ENCODE results near the gene HOXB3. TPM values are rescaled to one million over a fixed set of nuclear protein-coding genes. Genes with fewer than 3 reads are reported as not detected.

Gene HOXB3
- polyA plus RNA-seq, 1 donor from 2014 or later: not detected

DNA sequence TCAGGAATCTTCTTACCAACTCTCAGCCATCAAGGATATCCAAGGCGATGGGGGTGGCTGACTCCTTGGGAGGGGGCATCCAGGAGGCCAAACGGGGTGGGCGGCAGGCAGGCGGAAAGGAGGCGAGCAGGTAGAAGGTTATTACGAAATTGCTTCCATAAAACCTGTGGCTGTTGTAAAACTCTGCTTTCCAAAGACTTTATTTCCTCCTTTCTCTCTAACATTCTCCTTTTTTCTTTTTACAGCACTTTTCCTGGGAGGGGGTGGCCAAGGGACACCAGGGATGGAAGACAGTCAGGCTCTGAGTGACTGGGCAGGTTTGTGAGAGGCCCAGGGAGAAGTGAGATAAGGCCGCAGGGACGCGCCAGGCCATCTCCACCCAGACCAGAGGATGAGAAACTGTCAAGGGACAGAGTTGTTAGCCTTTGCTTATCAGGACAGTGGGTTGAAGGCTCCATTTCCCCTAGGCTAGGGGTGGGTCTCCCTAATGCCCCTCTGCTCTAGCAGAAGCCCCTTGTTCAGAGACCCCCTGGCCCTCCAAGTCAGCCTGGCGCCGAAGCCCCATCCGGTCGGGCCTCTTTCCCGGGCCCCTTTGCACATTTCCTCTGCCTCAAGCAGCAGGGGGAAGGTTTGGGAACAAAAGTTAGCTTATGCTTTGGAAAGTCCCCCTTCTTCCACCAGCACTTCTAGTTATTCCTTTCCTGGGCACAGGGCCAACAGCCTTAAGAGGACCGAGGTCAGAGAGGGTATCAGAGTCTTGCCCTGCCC lies 41.1 kb upstream of the HOXB3 start:
- Histone ChIP-seq H3K9me2 (ENCODE audit: insufficient read depth, low read length) (no peaks in the 10 kb centered on the region), H3K27ac (ENCODE audit: low read length) (no peak overlapping the region), H3K9me3 (ENCODE audit: low read length) (no peaks in the 10 kb centered on the region), H3K36me3 (ENCODE audit: insufficient read depth, low read length) (no peaks in the 10 kb centered on the region), H4K20me1 (ENCODE audit: insufficient read depth) (no peaks in the 10 kb centered on the region), H3K9ac (ENCODE audit: low read length) (no peak overlapping the region), H3K4me2 (ENCODE audit: low read length) (no peak overlapping the region), H2AFZ (ENCODE audit: low read depth, low read length) (no peak overlapping the region), H3K27me3 (ENCODE audit: insufficient read depth, low read depth, low read length) (peaks cover 100% of the 10 kb centered on the region), H3K4me3 (ENCODE audit: low read length) (no peak overlapping the region), H3K79me2 (replicated peaks; ENCODE audit: insufficient read depth, low read length) (no peaks in the 10 kb centered on the region), H3F3A (ENCODE audit: insufficient read depth, low read length, poor library complexity, severe bottlenecking) (no peaks in the 10 kb centered on the region)
- TF ChIP-seq EP300 (conservative IDR thresholded peaks at IDR 0.05; ENCODE audit: poor library complexity, severe bottlenecking): no peak
- TF ChIP-seq POLR2AphosphoS5 (IDR thresholded peaks at IDR 0.05): no peak
- TF ChIP-seq, protein P1, sequence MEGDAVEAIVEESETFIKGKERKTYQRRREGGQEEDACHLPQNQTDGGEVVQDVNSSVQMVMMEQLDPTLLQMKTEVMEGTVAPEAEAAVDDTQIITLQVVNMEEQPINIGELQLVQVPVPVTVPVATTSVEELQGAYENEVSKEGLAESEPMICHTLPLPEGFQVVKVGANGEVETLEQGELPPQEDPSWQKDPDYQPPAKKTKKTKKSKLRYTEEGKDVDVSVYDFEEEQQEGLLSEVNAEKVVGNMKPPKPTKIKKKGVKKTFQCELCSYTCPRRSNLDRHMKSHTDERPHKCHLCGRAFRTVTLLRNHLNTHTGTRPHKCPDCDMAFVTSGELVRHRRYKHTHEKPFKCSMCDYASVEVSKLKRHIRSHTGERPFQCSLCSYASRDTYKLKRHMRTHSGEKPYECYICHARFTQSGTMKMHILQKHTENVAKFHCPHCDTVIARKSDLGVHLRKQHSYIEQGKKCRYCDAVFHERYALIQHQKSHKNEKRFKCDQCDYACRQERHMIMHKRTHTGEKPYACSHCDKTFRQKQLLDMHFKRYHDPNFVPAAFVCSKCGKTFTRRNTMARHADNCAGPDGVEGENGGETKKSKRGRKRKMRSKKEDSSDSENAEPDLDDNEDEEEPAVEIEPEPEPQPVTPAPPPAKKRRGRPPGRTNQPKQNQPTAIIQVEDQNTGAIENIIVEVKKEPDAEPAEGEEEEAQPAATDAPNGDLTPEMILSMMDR (IDR thresholded peaks at IDR 0.05; ENCODE audit: poor library complexity, severe bottlenecking): no peak
- TF ChIP-seq TAF1 (IDR thresholded peaks at IDR 0.05; ENCODE audit: low read depth): no peak
- no peak for TF ChIP-seq MXI1 (conservative IDR thresholded peaks at IDR 0.05; ENCODE audit: poor library complexity, severe bottlenecking)
- TF ChIP-seq SMC3 (conservative IDR thresholded peaks at IDR 0.05; ENCODE audit: poor library complexity): no peak
- TF ChIP-seq, protein P2, sequence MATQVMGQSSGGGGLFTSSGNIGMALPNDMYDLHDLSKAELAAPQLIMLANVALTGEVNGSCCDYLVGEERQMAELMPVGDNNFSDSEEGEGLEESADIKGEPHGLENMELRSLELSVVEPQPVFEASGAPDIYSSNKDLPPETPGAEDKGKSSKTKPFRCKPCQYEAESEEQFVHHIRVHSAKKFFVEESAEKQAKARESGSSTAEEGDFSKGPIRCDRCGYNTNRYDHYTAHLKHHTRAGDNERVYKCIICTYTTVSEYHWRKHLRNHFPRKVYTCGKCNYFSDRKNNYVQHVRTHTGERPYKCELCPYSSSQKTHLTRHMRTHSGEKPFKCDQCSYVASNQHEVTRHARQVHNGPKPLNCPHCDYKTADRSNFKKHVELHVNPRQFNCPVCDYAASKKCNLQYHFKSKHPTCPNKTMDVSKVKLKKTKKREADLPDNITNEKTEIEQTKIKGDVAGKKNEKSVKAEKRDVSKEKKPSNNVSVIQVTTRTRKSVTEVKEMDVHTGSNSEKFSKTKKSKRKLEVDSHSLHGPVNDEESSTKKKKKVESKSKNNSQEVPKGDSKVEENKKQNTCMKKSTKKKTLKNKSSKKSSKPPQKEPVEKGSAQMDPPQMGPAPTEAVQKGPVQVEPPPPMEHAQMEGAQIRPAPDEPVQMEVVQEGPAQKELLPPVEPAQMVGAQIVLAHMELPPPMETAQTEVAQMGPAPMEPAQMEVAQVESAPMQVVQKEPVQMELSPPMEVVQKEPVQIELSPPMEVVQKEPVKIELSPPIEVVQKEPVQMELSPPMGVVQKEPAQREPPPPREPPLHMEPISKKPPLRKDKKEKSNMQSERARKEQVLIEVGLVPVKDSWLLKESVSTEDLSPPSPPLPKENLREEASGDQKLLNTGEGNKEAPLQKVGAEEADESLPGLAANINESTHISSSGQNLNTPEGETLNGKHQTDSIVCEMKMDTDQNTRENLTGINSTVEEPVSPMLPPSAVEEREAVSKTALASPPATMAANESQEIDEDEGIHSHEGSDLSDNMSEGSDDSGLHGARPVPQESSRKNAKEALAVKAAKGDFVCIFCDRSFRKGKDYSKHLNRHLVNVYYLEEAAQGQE (IDR thresholded peaks at IDR 0.05; ENCODE audit: borderline replicate concordance): no peak
- TF ChIP-seq RAD21 (conservative IDR thresholded peaks at IDR 0.05): no peak
- TF ChIP-seq EZH2 (IDR thresholded peaks at IDR 0.05; ENCODE audit: borderline replicate concordance, insufficient read depth, low read length, poor library complexity, severe bottlenecking): no peak

DNA sequence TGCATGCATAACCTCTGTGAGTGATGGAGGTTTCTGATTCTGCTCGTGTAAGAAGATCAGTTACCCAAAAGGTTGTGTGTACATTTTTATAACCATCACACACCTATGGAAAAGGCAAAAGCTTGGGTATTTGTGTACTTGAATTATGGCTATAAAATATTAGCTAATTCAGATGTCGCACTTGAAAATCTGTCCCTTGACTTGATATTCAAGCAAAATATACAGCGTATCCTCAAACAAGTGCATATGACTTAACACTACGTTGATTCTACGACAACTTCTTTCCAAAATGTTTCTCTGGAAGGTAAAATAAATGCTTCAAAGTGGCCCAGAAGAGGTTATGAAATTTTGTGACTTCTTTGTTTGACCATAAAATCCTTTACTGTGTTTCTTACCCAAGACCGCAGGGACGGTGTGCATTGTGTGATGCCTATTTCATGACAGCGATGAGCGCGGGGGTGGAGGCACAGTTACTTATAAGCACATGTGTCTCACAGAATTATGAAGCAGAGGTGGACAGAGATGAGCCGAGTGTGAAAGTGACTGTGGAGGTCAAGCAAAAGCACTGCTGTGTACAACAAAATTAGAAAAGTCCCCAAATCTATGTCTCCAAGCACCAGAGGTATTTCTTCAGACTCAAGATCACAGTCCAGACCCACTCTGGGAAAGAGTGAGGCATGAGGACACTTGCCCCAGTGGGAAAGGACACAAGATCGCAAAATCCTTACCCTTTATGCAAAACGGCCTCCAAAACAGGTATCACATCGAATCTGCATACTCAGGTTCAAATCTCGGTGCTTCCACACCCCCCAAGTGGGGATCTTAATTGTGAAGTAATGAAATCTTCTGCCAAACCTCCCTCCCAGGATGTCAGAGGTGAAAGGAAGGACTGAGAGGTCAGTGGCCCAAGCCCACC lies 40.2 kb upstream of the HOXB3 start:
- no peak for TF ChIP-seq RAD21 (conservative IDR thresholded peaks at IDR 0.05)
- no peak for TF ChIP-seq TAF1 (IDR thresholded peaks at IDR 0.05; ENCODE audit: low read depth)
- TF ChIP-seq, protein P1 (IDR thresholded peaks at IDR 0.05; ENCODE audit: poor library complexity, severe bottlenecking): no peak
- TF ChIP-seq EP300 (conservative IDR thresholded peaks at IDR 0.05; ENCODE audit: poor library complexity, severe bottlenecking): no peak
- TF ChIP-seq SMC3 (conservative IDR thresholded peaks at IDR 0.05; ENCODE audit: poor library complexity): no peak
- no peak for TF ChIP-seq EZH2 (IDR thresholded peaks at IDR 0.05; ENCODE audit: borderline replicate concordance, insufficient read depth, low read length, poor library complexity, severe bottlenecking)
- TF ChIP-seq MXI1 (conservative IDR thresholded peaks at IDR 0.05; ENCODE audit: poor library complexity, severe bottlenecking): no peak
- TF ChIP-seq POLR2AphosphoS5 (IDR thresholded peaks at IDR 0.05): no peak
- TF ChIP-seq, protein P2 (IDR thresholded peaks at IDR 0.05; ENCODE audit: borderline replicate concordance): no peak
- H3K4me3 ChIP-seq (ENCODE audit: low read length): no peak overlapping the region
- no peaks in the 10 kb centered on the region for H3K9me2 ChIP-seq (ENCODE audit: insufficient read depth, low read length)
- no peaks in the 10 kb centered on the region for H3K9me3 ChIP-seq (ENCODE audit: low read length)
- H3K27me3 ChIP-seq (ENCODE audit: insufficient read depth, low read depth, low read length): peaks cover 100% of the 10 kb centered on the region
- H3K9ac ChIP-seq (ENCODE audit: low read length): no peak overlapping the region
- H3K4me2 ChIP-seq (ENCODE audit: low read length): no peak overlapping the region
- no peaks in the 10 kb centered on the region for H4K20me1 ChIP-seq (ENCODE audit: insufficient read depth)
- no peaks in the 10 kb centered on the region for H3K79me2 ChIP-seq (replicated peaks; ENCODE audit: insufficient read depth, low read length)
- no peak overlapping the region for H2AFZ ChIP-seq (ENCODE audit: low read depth, low read length)
- no peak overlapping the region for H3K27ac ChIP-seq (ENCODE audit: low read length)
- no peaks in the 10 kb centered on the region for H3F3A ChIP-seq (ENCODE audit: insufficient read depth, low read length, poor library complexity, severe bottlenecking)
- H3K36me3 ChIP-seq (ENCODE audit: insufficient read depth, low read length): no peaks in the 10 kb centered on the region

All from neural cell (in vitro differentiated cells).